Stimulated activated naive CD4-positive, alpha-beta T cell treated with Interleukin-2 at 50 U/mL for 16 hours (primary cell): ENCODE results near the gene PRSS21.

Experiments
- DNase-seq: peaks from one replicate; lab custom pipeline; 2025; lab: John Stamatoyannopoulos, UW

Gene PRSS21

DNA sequence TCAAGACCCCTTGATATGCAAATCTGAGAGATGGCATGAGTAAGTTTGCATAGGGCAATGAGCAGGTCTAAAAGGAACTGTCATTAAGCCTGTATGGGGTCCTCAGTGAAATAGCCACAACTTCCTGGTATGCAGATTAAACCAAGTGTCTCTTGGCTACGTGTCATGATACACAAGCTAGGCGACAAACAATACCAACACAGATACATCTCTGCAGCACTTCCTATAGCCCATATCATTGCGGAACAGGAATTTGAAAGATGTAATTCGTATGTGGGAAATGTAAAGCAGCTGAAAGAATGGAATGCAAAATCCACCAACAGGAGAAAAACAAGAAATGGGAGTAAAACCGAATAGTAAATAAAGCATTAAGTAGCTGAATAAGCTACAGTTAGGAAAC is 28.1 kb downstream of the PRSS21 start:
- no peak for DNase-seq

DNA sequence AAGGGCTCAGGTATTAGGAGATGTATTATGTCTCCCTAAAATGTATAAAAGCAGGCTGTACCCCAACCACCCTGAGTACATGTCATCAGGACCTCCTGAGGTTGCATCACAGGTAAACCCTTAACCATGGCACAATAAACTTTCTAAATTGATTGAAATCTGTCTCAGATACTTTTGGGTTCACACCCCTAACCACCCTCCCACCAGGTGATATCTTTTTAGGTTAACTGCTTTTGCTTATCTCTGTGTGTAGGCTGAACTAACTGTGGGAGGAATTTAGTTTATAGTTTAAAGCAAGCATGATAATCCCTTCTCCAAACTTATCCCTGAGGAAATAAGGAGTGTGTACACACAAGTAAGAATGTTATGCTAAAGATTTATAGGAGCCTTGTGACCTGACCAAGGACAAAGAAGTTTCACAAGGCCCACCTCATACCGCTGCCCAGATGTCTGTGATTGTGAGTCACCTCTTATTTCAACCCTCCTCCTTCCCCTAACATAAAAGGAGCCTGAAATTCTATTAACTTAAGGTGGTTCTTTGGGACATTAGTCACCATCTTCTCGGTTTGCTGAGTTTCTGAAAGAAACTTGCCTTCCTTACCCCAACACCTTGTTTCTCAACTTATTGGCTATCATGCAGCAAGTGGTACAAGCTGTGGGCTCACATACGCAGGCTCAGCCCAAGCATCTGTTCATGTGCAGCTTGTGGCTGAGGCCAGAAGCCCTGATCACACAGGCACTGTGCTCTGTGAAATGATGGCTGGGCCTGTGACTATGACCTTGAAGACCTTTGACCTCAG is 29.7 kb downstream of the PRSS21 start:
- no peak for DNase-seq

DNA sequence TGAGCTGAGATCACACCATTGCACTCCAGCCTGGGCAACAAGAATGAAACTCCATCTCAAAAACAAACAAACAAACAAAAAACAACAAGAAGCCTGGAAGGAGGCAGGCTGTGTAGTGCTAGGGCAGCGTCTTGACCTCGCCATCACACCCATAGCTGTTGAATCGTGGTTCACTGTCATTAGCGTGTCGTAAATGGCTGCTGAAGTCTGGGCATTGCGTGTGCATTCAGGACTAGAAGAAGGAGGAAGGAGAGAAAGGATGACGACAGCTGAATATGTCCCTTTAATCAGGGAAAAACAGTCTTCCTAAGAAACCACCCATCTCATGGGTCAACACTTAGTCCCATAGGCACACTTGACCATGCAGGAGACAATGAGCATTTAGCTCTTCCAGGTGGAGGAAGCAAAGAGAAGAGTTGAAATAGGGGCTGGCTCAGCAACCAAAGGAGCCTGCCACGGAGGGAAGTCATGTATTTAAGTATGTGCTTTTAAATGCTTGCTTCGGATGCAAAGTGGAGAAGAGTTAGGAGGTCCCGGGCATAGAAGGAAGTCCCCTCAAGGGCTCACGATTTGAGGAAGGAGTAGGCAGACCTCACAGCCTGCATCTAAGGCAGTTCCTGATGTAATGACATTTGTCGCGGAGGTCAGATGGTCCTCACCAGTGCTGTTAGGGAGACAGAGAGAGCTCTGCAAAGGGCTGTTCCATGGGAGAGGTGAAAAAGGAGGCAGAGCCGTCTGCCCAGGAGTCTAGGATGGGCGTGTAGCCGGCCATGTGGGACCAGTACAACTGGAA is 32.1 kb downstream of the PRSS21 start:
- DNase-seq, result no peak

DNA sequence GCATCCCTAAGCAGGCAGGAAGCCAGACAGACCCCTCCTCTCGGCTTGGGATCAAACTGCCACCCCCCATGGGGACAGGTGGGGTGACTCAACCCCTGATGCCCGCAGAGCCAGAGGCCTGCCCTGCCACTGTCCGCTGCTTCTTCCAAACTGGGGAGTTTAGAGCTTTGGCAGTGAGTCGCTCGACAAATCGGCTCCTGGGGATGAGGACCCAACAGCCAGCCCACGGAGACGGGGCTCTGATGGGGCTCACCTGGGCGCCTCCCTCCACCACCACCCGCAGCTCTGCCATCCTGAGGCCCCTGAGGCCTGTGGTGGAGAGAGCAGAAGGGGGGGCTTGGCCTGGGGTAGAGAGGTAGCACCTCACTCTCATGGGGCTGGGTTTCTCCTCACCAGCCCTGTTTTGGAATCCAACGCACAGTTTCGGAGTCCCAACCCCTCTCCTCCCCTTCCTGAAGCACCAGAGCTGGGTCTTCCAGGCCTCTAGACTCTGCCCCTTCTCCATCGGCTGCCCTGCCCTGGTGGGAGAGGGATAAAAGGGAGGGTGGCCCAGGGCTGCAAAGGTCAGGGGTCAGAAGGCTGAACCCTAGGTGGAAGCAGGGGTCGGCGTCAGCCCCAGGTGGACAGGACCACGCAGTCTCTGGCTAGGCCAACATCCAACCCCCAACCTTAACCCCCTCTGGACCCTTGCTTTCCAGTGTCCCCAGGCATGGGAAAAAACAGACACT is 35.1 kb downstream of the PRSS21 start:
- DNase-seq, result no peak

- no peak for DNase-seq
Measured at GRCh38 chr16:2852731-2853507, 35.9 kb downstream of the PRSS21 start.

GRCh38 chr16:2853531-2854073 is 36.6 kb downstream of the PRSS21 start:
- DNase-seq, result no peak

DNA sequence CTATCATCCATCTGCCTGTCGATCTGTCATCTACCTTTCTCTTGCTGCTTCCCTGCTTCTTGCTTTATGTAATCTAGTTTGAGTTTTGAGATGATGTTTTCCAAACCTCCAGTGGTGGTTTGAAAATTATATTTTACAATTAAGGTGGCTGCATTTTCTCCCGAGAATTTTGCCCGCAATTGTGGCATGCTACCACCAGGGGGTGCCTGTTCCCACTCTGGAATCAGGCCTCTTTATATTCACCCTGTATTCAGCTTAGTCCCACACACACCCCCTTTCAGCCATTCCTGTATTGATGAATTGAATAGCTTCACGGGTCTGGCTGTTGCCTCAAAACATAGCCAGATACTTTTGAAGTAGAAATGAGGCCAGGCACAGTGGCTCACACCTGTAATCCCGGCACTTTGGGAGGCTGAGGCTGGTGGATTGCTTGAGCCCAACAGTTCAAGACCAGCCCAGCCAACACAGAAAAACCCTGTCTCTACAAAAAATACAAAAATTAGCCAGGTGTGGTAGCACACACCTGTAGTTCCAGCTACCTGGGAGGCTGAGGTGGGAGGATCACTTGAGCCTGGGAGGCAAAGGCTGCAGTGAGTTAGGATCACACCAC is 37.8 kb downstream of the PRSS21 start:
- no peak for DNase-seq

GRCh38 chr16:2855536-2855935 is 38.5 kb downstream of the PRSS21 start:
- no peak for DNase-seq

GRCh38 chr16:2856061-2856670 is 39.1 kb downstream of the PRSS21 start:
- no peak for DNase-seq

- DNase-seq, result no peak
Measured at GRCh38 chr16:2856686-2857450, 39.8 kb downstream of the PRSS21 start.

DNA sequence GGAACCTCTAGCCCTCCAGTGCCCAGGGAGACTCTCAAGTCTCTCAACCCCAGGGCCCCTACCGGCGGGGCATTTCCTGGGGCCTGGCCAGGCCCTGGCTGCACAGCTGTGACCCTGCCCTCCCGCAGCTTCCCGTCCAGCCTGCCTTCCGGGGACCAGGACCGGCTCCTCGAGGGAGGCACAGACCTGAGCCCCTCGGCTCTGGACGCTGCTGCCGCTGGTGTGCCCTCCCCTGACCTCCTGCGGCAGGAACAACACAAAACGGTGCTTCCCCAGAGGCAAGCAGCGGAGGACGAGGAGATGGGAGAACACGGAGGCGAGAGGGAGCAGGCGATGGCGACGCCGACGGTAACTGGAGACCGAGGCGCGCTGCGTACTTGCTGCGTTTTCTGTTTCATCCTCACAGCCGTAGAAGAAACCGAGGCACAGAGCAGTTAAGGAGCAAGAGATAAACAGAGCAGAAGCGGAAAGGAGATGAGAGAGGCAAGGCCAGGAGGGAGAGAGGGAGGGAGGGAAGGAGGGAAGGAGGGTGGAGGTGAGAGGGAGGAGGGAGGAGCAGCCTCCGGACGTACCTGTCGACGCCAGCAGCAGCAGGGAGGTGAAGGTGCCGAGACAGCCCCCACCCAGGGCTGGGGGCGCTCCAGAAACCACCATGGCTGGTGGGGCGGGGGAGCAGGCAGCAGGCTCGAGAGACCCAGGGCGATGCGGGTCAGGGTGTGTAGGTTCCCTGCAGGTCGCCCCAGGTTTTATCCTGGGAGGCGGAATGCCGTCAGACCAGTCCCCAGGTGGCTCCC is 40.6 kb downstream of the PRSS21 start, which contains the start of gene PRSS22:
TSS of gene PRSS22 (minus strand) at position 720 of the 794 bp plus-strand sequence. CDS start at position 654, 66 bp downstream.
- no peak for DNase-seq

DNA sequence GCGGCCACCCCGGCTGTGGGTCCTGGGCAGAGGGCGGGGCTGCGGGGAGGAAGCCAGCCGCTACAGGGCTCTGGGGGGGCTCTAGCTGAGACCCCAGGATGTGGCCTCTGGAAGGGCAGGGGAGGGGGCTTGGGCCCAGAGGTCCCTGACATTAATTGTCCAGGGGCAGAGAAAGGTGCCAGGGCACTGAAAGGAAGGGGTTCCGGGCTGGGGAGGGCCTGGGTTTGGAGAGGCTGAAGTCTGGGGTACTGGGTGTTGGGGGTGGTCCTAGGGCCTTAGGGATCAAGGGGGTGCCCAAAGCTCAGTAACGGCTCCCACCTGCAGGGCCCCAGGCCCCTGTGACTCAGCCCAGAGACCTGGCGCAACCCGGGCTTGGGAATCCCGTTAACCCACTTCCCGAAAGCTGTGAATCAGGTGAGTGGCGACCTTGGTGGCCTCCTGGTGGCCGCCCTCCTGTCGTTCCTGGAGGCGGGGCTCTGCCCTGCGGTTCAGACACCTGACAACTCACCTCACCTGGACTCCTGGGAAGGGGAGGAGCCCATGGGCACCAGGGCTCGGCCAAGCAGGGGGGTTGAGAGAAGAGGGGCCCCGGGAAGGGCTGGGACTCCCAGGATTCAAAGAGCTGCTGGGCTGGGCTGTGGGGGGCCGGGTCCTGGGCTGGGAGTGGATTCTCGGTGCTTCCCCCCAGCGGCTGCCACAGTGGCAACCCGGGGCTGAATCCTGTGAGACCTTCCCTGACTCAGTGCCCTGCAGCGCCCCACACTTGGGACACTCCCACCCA is 41.4 kb downstream of the PRSS21 start:
- no peak for DNase-seq

GRCh38 chr16:2859686-2860265 is 42.7 kb downstream of the PRSS21 start:
- no peak for DNase-seq

DNA sequence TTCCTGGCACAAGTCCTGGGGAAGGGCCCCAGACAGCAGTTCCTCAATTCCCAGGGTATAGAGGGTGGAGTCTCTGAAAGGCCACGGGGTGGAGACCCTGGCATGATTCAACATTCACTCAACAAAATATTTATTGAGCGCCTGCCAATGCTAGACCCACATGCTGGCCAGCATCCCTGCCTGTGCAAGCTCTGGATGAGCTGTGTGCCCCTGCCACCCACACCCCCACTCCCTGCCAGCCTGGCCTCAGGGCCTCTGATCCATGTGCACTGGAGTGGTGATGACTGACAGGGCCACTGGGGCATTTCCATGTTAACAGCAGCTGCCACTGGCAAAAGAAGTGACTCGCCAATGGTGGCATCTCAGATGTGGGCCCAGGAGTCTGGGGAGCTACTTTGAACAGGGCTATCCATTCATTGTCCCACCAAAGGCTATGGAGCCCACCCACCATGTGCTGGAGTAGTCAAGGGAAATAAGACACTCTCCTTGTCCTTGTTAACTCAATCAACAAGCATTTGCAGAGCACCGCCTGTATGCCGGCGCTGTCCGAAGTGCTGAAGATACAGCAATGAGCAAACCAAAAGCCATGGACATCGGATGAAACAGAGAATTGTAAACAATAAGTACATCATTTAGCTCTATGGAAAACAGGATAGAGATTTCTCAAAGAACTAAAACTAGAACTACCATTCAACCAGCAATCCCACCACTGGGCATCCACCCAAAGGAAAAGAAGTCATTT is 44.0 kb downstream of the PRSS21 start:
- DNase-seq, result no peak

- no peak for DNase-seq
Measured at GRCh38 chr16:2865651-2866050, 48.6 kb downstream of the PRSS21 start.

GRCh38 chr16:2866431-2866830 is 49.4 kb downstream of the PRSS21 start:
- no peak for DNase-seq

DNA sequence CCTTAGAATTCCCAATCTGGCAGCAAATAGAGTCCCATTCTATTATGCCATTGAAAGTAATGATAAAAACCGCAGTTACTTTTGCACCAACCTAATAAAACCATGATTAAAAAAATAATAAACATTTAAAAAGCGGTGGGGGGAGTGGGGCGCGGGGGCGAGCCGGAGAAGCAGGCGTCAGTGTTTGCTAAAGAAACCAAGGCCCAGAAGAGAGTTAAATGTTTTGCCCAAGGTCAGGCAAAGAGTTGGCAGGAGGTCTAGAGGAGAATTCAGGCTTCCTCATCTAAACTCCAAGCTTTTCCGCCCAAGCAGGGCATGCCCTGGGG is 50.6 kb downstream of the PRSS21 start:
- DNase-seq, result no peak
